ENCODE measurements around the gene CLDN14.
"Not testable (repeated sequence)": the region's sequence is repeated elsewhere in the genome, so short reads cannot be mapped to it uniquely, and the experiment has no call there.

Gene CLDN14

DNA sequence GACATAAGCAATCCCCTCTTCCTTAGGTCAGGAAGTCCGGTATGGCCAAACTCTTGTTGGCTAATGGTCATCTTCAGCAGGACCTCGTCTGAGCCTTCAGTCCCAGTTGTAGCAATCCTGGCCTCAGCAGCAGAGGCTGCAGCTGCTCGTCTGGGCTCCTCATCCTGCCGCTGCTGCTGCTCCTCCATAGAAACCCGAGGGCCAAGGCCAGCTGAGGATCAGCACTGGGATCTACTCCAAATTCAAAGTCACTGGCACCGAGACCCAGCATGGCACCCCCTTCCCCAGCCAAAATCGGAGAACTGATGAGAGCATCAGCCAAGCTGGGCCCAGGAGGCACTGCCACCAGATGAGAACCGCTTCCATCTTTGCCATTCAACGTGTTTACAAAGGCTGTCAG, 6.3 kb upstream of the CLDN14 start:
- H3K36me3 Mint-ChIP-seq (ENCODE audit: low read depth) = no peaks in the 10 kb centered on the region
- H3K4me3 Mint-ChIP-seq = no peak overlapping the region
- DNase-seq = no peak
- H3K27ac Mint-ChIP-seq = no peak overlapping the region
- peaks cover 7% of the 10 kb centered on the region for H3K27me3 Mint-ChIP-seq
- H3K4me1 Mint-ChIP-seq (ENCODE audit: low read depth) = no peaks in the 10 kb centered on the region
- H3K9me3 Mint-ChIP-seq = no peaks in the 10 kb centered on the region

- no peak overlapping the region for H3K4me3 Mint-ChIP-seq
- no peak overlapping the region for H3K27ac Mint-ChIP-seq
- H3K27me3 Mint-ChIP-seq = no peaks in the 10 kb centered on the region
- no peaks in the 10 kb centered on the region for H3K36me3 Mint-ChIP-seq (ENCODE audit: low read depth)
- no peaks in the 10 kb centered on the region for H3K9me3 Mint-ChIP-seq
- no peak for DNase-seq
- no peaks in the 10 kb centered on the region for H3K4me1 Mint-ChIP-seq (ENCODE audit: low read depth)
Measured at GRCh38 chr21:36485476-36485875, 5.6 kb upstream of the CLDN14 start.

- H3K36me3 Mint-ChIP-seq (ENCODE audit: low read depth) = no peaks in the 10 kb centered on the region
- H3K9me3 Mint-ChIP-seq = no peaks in the 10 kb centered on the region
- H3K27me3 Mint-ChIP-seq = no peaks in the 10 kb centered on the region
- H3K4me3 Mint-ChIP-seq = no peak overlapping the region
- no peak overlapping the region for H3K27ac Mint-ChIP-seq
- peaks cover 7% of the 10 kb centered on the region for H3K4me1 Mint-ChIP-seq (ENCODE audit: low read depth)
- no peak for DNase-seq
Measured at GRCh38 chr21:36483095-36483494, 3.2 kb upstream of the CLDN14 start.

DNA sequence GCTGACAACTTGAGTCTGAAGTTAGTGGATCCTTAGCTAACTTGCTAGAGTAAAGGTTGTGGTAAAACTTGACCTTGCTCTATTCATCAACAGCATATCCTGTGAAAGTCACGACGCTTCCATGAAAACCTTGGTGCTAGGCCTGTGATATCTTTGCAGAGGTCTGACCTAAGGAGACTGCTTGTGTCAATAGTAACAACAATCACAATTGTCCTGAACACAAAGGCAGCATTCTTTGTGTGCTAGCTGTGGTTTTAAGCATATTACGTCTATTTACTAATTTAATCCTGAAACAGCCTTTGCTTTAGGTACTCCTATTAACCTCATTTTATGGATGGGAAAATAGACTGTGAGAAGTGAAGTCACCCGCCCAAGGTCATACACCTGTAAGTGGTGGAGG, 2.8 kb upstream of the CLDN14 start:
- Mint-ChIP-seq H3K27ac (no peak overlapping the region), H3K4me3 (no peak overlapping the region), H3K9me3 (no peaks in the 10 kb centered on the region), H3K27me3 (no peaks in the 10 kb centered on the region), H3K36me3 (ENCODE audit: low read depth) (no peaks in the 10 kb centered on the region), H3K4me1 (ENCODE audit: low read depth) (peaks cover 11% of the 10 kb centered on the region)
- no peak for DNase-seq

DNA sequence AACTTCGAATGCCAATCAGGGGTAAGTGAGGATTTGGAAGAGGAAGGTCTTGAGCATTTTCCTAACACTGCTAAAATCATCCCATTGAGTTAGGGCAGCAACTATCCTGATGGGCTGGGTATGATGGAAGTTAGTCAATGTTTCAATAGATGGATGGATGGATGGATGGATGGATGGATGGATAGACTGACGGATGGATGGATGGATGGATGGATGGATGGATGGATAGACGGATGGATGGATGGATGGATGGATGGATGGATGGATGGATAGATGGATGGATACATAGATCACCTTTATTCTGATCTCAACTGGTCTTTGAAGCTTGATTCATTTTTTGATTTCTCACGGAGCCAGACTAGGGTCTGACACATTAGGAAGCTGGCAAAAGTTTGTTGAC, 2.3 kb upstream of the CLDN14 start:
- no peaks in the 10 kb centered on the region for H3K27me3 Mint-ChIP-seq
- H3K27ac Mint-ChIP-seq = no peak overlapping the region
- no peaks in the 10 kb centered on the region for H3K36me3 Mint-ChIP-seq (ENCODE audit: low read depth)
- H3K4me3 Mint-ChIP-seq = no peak overlapping the region
- H3K4me1 Mint-ChIP-seq (ENCODE audit: low read depth) = peaks cover 12% of the 10 kb centered on the region
- DNase-seq = no peak
- no peaks in the 10 kb centered on the region for H3K9me3 Mint-ChIP-seq

- H3K36me3 Mint-ChIP-seq (ENCODE audit: low read depth) = no peaks in the 10 kb centered on the region
Measured at GRCh38 chr21:36481639-36482038, 1.7 kb upstream of the CLDN14 start.

GRCh38 chr21:36480618-36481017, 696 bp upstream of the CLDN14 start:
- H3K36me3 Mint-ChIP-seq (ENCODE audit: low read depth) = no peaks in the 10 kb centered on the region
- DNase-seq = no peak
- no peaks in the 10 kb centered on the region for H3K9me3 Mint-ChIP-seq

More at GRCh38 chr21:36481639-36482038, 1.7 kb upstream of the CLDN14 start:
- DNase-seq = no peak
- Mint-ChIP-seq H3K4me1 (ENCODE audit: low read depth) (peaks cover 12% of the 10 kb centered on the region), H3K27me3 (no peaks in the 10 kb centered on the region), H3K9me3 (no peaks in the 10 kb centered on the region), H3K4me3 (no peak overlapping the region), H3K27ac (no peak overlapping the region)

DNA sequence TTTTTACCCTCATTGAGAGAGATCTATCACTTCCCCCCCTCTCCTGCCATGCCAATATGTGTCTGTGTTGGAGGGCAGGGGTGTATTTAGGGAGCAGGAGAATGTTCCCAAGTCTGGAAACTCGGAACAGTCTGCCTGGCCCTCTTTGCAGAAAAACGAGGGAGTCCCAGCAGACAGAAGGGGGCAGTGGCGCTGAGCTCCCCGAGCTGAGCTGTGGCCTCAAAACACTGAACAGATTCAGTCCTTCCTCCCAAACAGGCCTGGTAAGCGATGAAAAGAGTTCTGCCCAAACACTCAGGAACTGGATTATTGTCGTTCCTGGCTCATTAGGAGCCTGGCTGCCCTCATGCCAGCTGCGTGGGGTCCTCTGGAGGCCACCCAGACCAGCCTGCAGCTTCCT, 981 bp downstream of the CLDN14 start:
- H3K4me3 Mint-ChIP-seq = no peak overlapping the region
- H3K36me3 Mint-ChIP-seq (ENCODE audit: low read depth) = no peaks in the 10 kb centered on the region
- H3K27ac Mint-ChIP-seq = no peak overlapping the region
- H3K27me3 Mint-ChIP-seq = no peaks in the 10 kb centered on the region
- no peaks in the 10 kb centered on the region for H3K9me3 Mint-ChIP-seq
- DNase-seq = no peak
- peaks cover 12% of the 10 kb centered on the region for H3K4me1 Mint-ChIP-seq (ENCODE audit: low read depth)

More at GRCh38 chr21:36480618-36481017, 696 bp upstream of the CLDN14 start:
- H3K4me3 Mint-ChIP-seq = no peak overlapping the region
- H3K27me3 Mint-ChIP-seq = no peaks in the 10 kb centered on the region
- peaks cover 12% of the 10 kb centered on the region for H3K4me1 Mint-ChIP-seq (ENCODE audit: low read depth)
- no peak overlapping the region for H3K27ac Mint-ChIP-seq

DNA sequence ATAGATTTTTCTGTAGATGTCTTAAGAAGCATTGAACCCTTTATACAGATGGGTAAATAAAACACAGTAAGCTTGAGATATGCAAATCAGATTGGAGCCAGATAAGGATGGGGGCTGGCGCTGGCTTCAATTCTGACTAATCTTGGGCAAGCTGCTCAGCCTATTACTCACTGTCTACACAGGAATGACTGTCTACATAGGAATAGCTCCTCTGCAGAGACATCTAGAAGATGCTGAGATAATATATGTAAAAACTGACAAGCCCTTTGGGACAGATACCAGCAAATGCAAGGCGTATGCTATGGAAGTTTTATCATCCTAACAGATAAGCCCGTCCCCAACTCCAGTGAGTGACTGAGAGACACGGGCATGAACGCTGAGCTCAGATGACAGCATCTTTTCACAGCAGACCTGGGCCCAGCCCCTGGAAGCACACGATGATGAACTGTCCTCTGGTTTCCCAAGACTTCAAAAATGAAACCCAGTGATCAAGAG, 1.7 kb downstream of the CLDN14 start:
- Mint-ChIP-seq H3K27ac (no peak overlapping the region), H3K36me3 (ENCODE audit: low read depth) (no peaks in the 10 kb centered on the region), H3K4me1 (ENCODE audit: low read depth) (peaks cover 12% of the 10 kb centered on the region), H3K4me3 (no peak overlapping the region), H3K27me3 (peaks cover 5% of the 10 kb centered on the region), H3K9me3 (no peaks in the 10 kb centered on the region)
- DNase-seq = no peak

- peaks cover 12% of the 10 kb centered on the region for H3K4me1 Mint-ChIP-seq (ENCODE audit: low read depth)
- no peaks in the 10 kb centered on the region for H3K36me3 Mint-ChIP-seq (ENCODE audit: low read depth)
- no peaks in the 10 kb centered on the region for H3K9me3 Mint-ChIP-seq
- no peak overlapping the region for H3K27ac Mint-ChIP-seq
- peaks cover 5% of the 10 kb centered on the region for H3K27me3 Mint-ChIP-seq
- no peak for DNase-seq
- H3K4me3 Mint-ChIP-seq = no peak overlapping the region
Measured at GRCh38 chr21:36477559-36477958, 2.4 kb downstream of the CLDN14 start.

DNA sequence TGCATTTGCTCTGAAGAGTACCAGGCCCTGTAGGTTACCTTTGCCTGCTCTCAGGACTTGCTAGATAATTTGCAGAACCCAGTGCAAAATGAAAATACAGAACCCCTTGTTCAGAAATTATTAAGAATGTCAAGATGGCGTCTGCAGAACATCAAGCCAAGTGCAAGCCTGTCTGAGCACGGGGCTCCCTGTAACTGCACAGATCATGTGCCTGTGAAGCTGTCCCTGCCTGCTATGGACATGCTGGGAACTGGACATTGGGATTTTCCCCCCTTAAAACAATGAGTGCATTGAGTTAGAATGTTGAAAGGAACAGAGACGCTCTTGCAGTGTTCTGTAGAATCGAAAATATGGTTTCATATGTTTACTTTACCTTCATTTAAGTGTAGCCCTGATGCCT, 2.9 kb downstream of the CLDN14 start:
- no peak for DNase-seq
- no peaks in the 10 kb centered on the region for H3K36me3 Mint-ChIP-seq (ENCODE audit: low read depth)
- H3K4me1 Mint-ChIP-seq (ENCODE audit: low read depth) = peaks cover 12% of the 10 kb centered on the region
- H3K9me3 Mint-ChIP-seq = no peaks in the 10 kb centered on the region
- H3K27me3 Mint-ChIP-seq = peaks cover 5% of the 10 kb centered on the region
- H3K27ac Mint-ChIP-seq = no peak overlapping the region
- H3K4me3 Mint-ChIP-seq = no peak overlapping the region

- not testable (repeated sequence) for H3K36me3 Mint-ChIP-seq (ENCODE audit: low read depth); H3K27me3 Mint-ChIP-seq; H3K4me3 Mint-ChIP-seq; H3K9me3 Mint-ChIP-seq; DNase-seq; H3K27ac Mint-ChIP-seq
- peaks cover 12% of the 10 kb centered on the region for H3K4me1 Mint-ChIP-seq (ENCODE audit: low read depth)
Measured at GRCh38 chr21:36476541-36476940, 3.4 kb downstream of the CLDN14 start.

GRCh38 chr21:36474591-36474990, 5.3 kb downstream of the CLDN14 start:
- no peak for DNase-seq
- H3K9me3 Mint-ChIP-seq = no peaks in the 10 kb centered on the region
- no peak overlapping the region for H3K27ac Mint-ChIP-seq
- H3K36me3 Mint-ChIP-seq (ENCODE audit: low read depth) = no peaks in the 10 kb centered on the region
- H3K27me3 Mint-ChIP-seq = peaks cover 5% of the 10 kb centered on the region
- H3K4me1 Mint-ChIP-seq (ENCODE audit: low read depth) = peaks cover 17% of the 10 kb centered on the region
- H3K4me3 Mint-ChIP-seq = no peak overlapping the region

DNA sequence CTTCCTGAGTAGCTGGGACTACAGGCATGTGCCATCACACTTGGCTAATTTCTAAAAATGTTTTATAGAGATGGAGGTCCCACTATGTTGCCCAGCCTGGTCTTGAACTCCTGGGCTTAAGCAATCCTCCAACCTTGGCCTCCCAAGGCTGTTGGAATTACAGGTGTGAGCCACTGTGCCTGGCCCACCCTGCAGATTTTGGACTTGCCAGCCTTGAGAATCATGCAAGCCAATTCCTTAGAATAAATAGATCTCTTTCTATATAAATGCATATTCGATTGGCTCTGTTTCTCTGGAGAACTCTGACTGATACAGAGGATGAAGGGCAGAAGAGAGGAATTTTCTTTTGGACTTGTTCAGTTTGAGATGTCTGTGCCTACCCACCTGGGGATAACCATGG, 6.7 kb downstream of the CLDN14 start:
- H3K4me3 Mint-ChIP-seq = no peak overlapping the region
- H3K4me1 Mint-ChIP-seq (ENCODE audit: low read depth) = peaks cover 11% of the 10 kb centered on the region
- no peak overlapping the region for H3K27ac Mint-ChIP-seq
- DNase-seq = no peak
- no peaks in the 10 kb centered on the region for H3K36me3 Mint-ChIP-seq (ENCODE audit: low read depth)
- H3K9me3 Mint-ChIP-seq = no peaks in the 10 kb centered on the region
- peaks cover 5% of the 10 kb centered on the region for H3K27me3 Mint-ChIP-seq

GRCh38 chr21:36472377-36472776, 7.5 kb downstream of the CLDN14 start:
- no peaks in the 10 kb centered on the region for H3K36me3 Mint-ChIP-seq (ENCODE audit: low read depth)
- peaks cover 5% of the 10 kb centered on the region for H3K4me1 Mint-ChIP-seq (ENCODE audit: low read depth)
- H3K9me3 Mint-ChIP-seq = no peaks in the 10 kb centered on the region
- no peak overlapping the region for H3K4me3 Mint-ChIP-seq
- H3K27me3 Mint-ChIP-seq = peaks cover 5% of the 10 kb centered on the region
- DNase-seq = no peak
- H3K27ac Mint-ChIP-seq = no peak overlapping the region

GRCh38 chr21:36471254-36471723, 8.6 kb downstream of the CLDN14 start:
- Mint-ChIP-seq H3K27ac (no peak overlapping the region), H3K27me3 (peaks cover 5% of the 10 kb centered on the region), H3K4me1 (ENCODE audit: low read depth) (peaks cover 5% of the 10 kb centered on the region), H3K9me3 (no peaks in the 10 kb centered on the region), H3K36me3 (ENCODE audit: low read depth) (no peaks in the 10 kb centered on the region), H3K4me3 (no peak overlapping the region)
- DNase-seq = no peak
